A673 (cell line): Measurements from ENCODE around the gene MRFAP1L1.

Experiments
- CTCF ChIP-seq: fragments of 300-800, 200-600 bp; sonication (generic); conservative IDR thresholded peaks from 2 replicates; pipeline ENCODE4 v1.5.1; 2017; ENCODE audit warnings: low read depth, mild to moderate bottlenecking, antibody characterized with exemption, low read length, moderate library complexity, mixed read lengths
- EZH2 ChIP-seq: fragments of 200-600 bp; sonication (generic); IDR thresholded peaks from 2 replicates; pipeline ENCODE4 v1.6.1; 2017; ENCODE audit warnings: borderline replicate concordance, low read depth, mild to moderate bottlenecking, mixed read lengths, antibody characterized with exemption, low read length; ENCODE audit not compliant: poor library complexity, severe bottlenecking

GRCh38 chr4:6751611-6752485, 42.2 kb upstream of the MRFAP1L1 start:
- no peak for TF ChIP-seq CTCF
- no peak for TF ChIP-seq EZH2
